GM23248 (cell line): ENCODE data around the gene HSD17B4.

Experiments
- EZH2 ChIP-seq: fragments of 200-600 bp; sonication (generic); IDR thresholded peaks from 2 replicates; pipeline ENCODE4 v1.6.1; 2018; ENCODE audit warnings: antibody characterized with exemption, mild to moderate bottlenecking; ENCODE audit not compliant: insufficient read depth, poor library complexity, severe bottlenecking
- EZH2phosphoT487 ChIP-seq: fragments of 200-600 bp; sonication (generic); IDR thresholded peaks from 2 replicates; pipeline ENCODE4 v1.6.1; 2018; ENCODE audit warnings: antibody characterized with exemption, moderate library complexity, mild to moderate bottlenecking, low read depth; ENCODE audit not compliant: insufficient read depth

GRCh38 chr5:119529811-119530210 is 77.5 kb downstream of the HSD17B4 start:
- TF ChIP-seq EZH2: no peak
- TF ChIP-seq EZH2phosphoT487: no peak
